Measurements from ENCODE around the gene SUSD6.

Gene SUSD6

DNA sequence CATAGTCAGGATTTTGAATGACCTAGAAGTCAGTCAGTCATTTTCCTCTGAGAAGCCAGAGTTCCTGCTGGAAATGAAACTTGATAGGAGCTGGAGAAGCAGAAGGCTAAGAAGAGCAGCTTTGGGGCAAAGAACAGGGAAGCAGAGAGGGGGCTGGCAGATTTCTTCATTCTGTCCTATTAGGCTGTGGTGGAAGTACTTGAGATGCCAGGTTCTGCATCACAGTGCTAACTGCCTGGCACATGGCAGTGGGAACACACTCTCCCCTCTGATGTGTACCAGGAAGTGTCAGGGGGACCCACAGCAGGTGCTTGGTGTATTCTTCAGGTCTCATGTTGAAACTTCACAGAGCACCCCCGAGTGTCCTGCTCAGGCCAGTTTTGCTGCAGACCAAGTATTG, 61.0 kb downstream of the SUSD6 start:
- DNase-seq (ENCODE audit: low spot score), result no peak

DNA sequence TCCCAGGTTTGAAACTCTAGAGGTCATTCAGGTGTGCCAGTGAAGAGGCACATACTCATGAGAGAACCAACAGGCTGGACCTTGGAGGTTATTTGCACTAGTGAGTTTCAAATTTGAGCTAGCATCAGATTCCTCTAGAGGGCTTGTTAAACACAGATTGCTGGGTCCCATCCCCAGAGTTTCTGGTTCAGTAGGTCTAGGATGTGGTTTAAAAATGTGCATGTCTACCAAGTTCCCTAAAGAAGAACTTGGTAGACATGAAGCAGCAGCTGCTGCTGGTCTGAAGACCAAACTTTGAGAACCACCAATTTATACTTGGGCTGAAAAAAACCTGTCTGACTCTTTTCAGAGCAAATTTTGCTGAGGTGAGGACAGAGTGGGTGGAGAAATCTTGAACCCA, 61.7 kb downstream of the SUSD6 start:
- no peak for DNase-seq (ENCODE audit: low spot score)

- no peak for DNase-seq (ENCODE audit: low spot score)
Measured at GRCh38 chr14:69673578-69674305, 62.3 kb downstream of the SUSD6 start.

DNA sequence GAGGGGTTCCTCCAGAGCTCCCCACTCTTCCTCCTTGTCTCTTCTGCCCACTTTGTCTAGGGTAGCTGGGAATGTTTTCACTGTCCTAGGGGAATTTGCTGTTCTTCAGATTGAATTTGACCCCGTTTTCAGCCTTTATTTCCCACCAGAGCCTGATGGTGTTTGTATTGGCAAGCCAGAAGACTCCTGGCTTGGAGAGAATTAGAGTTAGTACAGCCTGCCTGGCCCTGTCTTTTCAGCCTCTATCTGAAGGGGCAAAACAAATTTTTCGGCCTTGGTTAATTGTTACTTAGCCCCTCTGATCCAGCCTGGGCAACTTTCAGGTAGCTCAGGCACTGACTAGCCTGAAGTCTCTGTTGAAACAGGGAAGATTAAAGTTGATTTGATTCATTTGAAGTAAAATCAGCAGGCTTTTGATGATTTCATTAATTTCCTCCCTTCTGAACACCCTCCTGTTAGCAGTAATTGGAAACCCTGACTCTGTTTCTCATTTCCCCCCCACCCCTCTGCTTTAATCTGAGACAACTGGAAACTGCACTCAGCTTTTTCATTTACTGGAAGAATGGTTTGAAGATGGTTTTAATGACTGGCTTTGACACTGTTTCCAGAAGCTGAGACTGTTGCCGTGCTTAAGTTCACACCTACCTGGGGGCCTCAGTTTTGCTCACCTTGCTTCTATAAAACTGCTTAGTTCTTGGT, 63.3 kb downstream of the SUSD6 start:
- DNase-seq (ENCODE audit: low spot score), result no peak

- DNase-seq (ENCODE audit: low spot score), result no peak
Measured at GRCh38 chr14:69675245-69675583, 63.8 kb downstream of the SUSD6 start.

GRCh38 chr14:69675877-69676416, 64.6 kb downstream of the SUSD6 start:
- DNase-seq (ENCODE audit: low spot score), result no peak

DNA sequence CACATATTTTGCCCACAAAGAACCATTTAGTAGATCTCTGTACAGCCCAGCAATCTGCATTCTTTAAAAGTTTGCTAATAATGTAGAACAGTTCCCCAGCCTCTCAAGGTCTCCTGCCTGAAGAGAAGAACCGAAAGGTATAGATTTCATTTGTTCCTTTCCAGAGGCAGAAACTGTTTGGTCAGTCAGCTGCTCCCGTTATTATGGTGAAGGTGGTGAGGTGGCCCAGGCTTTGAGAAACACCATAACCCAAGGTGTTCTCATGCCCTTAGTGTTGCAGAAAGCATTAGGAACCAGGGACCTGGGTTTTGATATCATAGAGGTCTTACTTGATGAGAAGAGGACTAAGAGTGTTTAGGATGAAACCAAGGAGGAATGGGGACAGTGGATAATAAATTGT, 65.3 kb downstream of the SUSD6 start:
- no peak for DNase-seq (ENCODE audit: low spot score)

GRCh38 chr14:69680297-69680696, 68.9 kb downstream of the SUSD6 start:
- no peak for DNase-seq (ENCODE audit: low spot score)

DNA sequence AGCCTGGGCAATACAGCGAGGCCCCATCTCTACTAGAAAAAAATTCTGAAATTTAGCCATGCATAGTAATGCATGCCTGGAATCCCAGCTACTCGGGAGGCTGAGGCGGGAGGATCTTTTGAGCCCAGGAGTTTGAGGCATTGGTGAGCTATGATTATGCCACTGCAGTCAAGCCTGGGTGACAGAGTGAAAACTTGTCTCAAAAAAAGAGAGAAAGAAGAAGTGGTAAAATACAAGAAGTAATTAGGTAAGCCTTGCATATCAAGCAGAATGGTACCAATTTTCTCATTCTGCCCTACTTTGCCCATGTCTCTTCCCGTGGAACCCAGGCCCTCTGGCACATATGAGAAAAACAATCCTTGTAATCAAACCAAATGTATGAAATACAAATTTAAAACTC, 70.7 kb downstream of the SUSD6 start:
- DNase-seq (ENCODE audit: low spot score), result no peak

DNA sequence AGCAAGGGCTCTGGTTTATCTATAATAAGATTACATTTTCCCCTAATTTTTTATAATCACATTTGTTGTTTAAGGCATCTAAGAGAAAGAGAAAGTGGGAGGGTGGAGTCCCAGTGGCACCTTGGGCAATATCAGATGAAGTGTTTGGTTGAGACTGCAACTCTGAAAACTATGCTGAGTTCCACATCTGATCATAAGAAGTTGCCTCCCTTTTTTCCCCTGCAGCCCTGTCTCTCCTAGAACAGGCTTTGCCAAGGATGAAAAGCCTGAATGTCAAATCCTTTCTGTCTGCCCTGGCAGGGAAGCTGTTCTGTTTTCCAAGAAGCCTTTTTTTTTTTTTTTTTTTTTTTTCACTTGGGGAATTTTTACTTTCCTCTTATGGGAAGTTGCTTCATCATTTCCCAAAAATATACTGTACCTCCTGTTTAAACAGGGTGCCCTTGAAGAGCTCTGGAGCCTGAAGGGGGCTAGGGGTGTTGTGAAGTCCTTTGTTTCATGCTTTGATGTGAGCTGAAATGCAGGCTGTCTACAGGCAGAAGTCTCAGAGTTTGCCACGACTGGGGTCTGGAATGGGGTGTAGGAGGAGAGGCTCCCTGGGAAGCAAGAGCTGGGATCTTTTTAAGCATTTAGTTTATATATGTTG, 71.3 kb downstream of the SUSD6 start:
- DNase-seq (ENCODE audit: low spot score), result peak; percentile 54

DNA sequence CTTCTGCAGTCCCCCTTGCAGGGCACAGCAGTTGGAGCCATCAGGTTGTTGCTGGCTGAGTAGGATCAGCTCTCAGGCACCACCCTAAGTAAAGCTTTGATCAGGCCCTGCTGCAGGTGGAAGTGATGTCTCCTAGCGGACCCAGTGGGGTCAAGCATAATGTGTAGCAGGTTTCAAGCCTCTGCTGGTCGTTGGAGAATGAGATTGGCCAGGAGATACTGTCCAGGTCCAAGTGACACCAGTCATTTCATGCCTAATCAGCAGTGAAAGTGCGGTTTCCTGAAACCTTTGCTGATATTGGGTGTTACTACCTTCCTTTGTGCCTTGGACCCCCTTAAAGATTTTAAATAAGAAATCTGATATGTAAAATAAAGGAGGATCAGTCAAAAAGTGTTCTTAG, 72.6 kb downstream of the SUSD6 start:
- DNase-seq (ENCODE audit: low spot score), result no peak

DNA sequence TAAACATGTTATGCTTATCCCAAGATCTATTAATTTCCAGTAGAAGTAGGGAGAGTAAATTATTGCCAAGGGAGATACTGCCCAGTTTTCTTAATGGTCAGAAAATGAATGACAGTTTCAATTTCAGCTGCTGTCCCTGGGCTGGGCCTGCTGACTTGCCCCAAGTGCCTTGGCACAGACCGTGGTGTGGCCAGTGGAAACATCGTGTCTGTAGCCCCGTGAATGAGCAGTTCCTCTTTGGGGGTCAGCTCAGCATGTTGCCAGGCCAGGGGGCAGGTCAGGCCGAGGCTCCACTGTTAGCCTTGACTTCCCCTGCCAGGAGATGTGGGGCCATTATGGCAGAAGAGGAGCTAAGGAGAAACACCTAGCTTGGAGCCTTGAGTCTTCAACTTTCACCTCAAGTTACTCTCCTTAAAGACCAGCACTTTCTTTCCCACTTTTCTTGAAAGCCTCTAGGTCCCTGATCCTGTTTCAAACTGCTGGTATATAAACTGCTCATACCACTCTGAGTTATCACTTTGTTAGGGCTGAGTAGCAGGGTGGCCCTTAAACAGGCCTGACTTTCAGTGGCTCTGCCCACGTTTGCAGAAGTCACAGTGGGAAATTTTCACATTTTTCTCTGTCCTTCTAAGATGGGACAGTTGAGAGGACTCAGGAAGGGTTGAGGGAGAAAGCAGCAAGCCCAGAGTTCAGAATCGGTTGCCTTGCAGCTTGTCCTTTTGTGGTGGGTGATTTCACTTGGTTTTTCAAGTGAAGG, 73.2 kb downstream of the SUSD6 start:
- DNase-seq (ENCODE audit: low spot score), result no peak

GRCh38 chr14:69685218-69685616, 73.8 kb downstream of the SUSD6 start:
- peak; percentile 83 for DNase-seq (ENCODE audit: low spot score)

- DNase-seq (ENCODE audit: low spot score), result peak; percentile 43
Measured at GRCh38 chr14:69685716-69686115, 74.3 kb downstream of the SUSD6 start.

DNA sequence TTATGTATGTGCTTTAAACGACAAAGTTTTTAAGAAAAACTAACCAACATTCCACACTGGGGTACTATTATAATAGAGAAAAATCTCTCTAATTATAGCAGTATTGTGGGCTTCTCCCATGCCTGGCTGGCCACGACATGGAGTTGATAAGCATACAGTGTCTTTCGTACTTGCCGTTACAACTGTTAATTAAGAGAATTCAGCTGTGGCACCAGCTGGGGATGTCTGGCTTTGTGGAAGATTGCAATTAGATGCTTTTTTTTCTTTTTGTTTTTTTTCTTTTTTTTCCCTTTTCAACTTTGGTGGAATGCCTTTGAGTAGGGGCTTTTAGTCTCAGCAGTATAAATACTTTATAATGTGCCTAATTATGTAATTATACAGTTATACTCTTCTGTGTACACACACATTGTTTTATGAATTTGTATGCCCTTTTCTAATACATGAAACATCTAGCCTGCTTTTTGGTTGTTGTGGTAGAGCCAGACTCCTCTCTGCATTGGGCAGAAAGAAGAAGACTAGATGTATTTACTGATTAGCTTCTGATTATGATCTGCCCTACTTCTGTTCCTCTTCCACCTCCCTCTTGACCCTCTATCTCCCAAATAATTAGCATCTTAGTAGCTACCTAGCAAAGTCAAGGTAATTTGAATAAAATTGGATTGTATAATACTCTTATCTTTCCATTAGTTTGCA, 76.4 kb downstream of the SUSD6 start:
- no peak for DNase-seq (ENCODE audit: low spot score)

- DNase-seq (ENCODE audit: low spot score), result no peak
Measured at GRCh38 chr14:69688299-69688649, 76.9 kb downstream of the SUSD6 start.

DNA sequence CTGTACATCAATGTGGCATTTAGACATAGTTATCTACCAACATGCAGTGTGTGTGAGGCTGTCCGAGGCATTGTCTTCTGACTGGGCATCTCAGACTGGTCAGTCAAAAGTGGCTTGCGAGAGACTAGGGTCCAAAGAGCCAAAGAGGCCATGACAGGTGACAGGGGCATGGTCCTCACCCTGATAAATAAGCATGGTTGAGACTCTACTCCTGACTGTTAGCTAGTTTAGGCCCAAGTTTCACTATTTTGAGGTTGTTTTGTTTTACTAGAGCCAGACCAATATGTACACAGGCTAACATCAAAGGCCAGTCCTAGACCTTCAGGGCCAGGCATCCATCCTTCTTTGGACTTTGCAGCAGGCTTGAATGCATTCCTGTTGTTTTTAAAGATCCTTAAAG, 78.6 kb downstream of the SUSD6 start:
- DNase-seq (ENCODE audit: low spot score), result no peak

GRCh38 chr14:69692594-69692993, 81.2 kb downstream of the SUSD6 start:
- DNase-seq (ENCODE audit: low spot score), result no peak

DNA sequence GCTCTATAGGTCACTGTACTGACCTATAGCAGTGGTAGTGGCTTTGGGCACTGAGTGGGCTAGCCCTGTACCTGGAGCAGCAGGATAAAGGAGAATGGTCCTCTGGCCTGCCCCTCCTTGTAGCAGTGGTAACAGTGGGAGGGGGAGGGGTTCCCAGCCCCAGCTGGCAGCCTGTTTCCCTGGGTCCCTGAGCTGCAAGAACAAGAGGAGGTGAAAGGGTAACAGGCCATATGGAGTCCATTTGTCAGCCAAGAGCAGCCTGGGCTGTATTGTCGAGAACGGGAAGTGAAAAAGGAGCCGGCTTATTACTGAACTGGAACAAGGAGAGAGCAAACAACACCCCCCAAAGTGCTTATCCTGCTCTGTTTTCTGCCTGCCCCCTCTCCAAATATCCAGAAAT, 81.7 kb downstream of the SUSD6 start:
- no peak for DNase-seq (ENCODE audit: low spot score)

DNA sequence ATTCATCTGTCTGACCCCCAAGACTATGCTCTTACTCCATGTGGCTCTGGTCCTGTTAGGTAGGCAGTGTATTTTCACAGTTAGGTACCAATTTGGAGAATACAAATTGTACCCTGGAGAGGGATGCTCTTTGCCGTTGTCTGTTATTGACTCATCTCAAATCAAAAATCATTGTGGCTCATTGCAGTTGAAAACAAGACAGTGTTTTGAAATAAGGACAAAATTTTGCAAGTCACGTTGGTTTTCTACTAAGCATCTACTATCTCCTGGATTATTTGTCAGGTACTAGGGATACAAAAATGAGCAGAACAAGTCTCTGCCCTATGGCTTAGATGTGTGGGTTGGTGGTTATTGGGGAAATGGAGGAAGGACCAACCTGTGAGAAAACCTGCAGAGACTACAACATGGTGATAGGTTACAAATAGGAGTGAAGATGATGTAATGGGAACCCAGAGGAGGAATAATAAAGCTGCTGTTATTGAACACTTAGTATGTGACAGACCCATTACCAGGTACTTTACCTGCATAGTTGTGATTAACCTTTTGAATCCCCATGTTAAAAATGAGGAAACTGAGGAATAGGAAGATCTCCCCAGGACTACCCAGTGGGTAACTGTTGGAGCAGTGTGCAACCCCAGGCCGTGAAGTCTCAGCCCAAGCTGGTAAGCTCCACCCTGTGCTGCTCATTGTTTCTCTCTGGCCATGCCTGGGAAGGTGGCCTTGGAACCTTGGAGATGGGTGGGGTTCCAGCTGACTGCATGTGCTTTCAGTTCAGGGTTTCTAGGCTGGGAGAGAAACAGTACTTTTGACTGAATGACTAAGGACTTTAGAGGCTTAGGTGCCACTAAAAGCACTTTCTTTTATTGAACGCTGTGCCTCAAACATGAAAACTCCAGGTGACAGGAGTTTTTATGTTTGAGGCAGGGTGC, 82.7 kb downstream of the SUSD6 start:
- DNase-seq (ENCODE audit: low spot score), result no peak

- no peak for DNase-seq (ENCODE audit: low spot score)
Measured at GRCh38 chr14:69694730-69695281, 83.4 kb downstream of the SUSD6 start.

Measured in CD4-positive, alpha-beta T cell treated with Interleukin-2 at 100 ng/mL for 4 hours (primary cell).